OCI-LY1 (cell line): Measurements from ENCODE around the gene MMADHC.

Source experiments
- H2AFZ ChIP-seq: fragments of 200-600 bp; sonication (generic), shearing (Covaris generic); 2 replicates; pipeline ENCODE4 v1.6.0; 2014; ENCODE audit warnings: antibody characterized with exemption, mild to moderate bottlenecking, low read length
- H3F3A ChIP-seq: fragments of 200-600 bp; sonication (generic), shearing (Covaris generic); 2 replicates; pipeline ENCODE4 v1.6.0; 2014; ENCODE audit warnings: mild to moderate bottlenecking, antibody characterized with exemption, low read length, moderate library complexity; ENCODE audit not compliant: insufficient read depth
- H3K27ac ChIP-seq: fragments of 200-600 bp; sonication (generic); 2 replicates; pipeline ENCODE4 v1.5.1; 2014; ENCODE audit warnings: low read length, mixed run types, mild to moderate bottlenecking, low read depth; ENCODE audit not compliant: poor library complexity, severe bottlenecking
- H3K27me3 ChIP-seq: fragments of 200-600 bp; sonication (generic); 2 replicates; pipeline ENCODE4 v1.6.0; 2014; ENCODE audit warnings: antibody characterized with exemption, mild to moderate bottlenecking, low read length, moderate library complexity; ENCODE audit not compliant: insufficient read depth
- H3K36me3 ChIP-seq: fragments of 200-600 bp; sonication (generic); 2 replicates; pipeline ENCODE4 v1.6.1; 2014; ENCODE audit warnings: mild to moderate bottlenecking, antibody characterized with exemption, low read length, moderate library complexity, mixed read lengths; ENCODE audit not compliant: insufficient read depth
- H3K4me1 ChIP-seq: fragments of 200-600 bp; sonication (generic); 2 replicates; pipeline ENCODE4 v1.5.1; 2014; ENCODE audit warnings: mild to moderate bottlenecking, low read length, moderate library complexity; ENCODE audit not compliant: insufficient read depth, severe bottlenecking
- H3K4me2 ChIP-seq: fragments of 200-600 bp; sonication (generic), shearing (Covaris generic); 2 replicates; pipeline ENCODE4 v1.6.1; 2014; ENCODE audit warnings: low read length
- H3K4me3 ChIP-seq: fragments of 200-600 bp; sonication (generic); 2 replicates; pipeline ENCODE4 v1.5.1; 2014; ENCODE audit warnings: low read length, low read depth, mild to moderate bottlenecking, mixed read lengths; ENCODE audit not compliant: poor library complexity, severe bottlenecking
- H3K79me2 ChIP-seq: fragments of 200-600 bp; shearing (Covaris generic); 2 replicates; pipeline ENCODE4 v1.6.1; 2016; ENCODE audit warnings: mixed run types, low read length, mixed read lengths; ENCODE audit not compliant: insufficient read depth
- H3K9ac ChIP-seq: fragments of 200-600 bp; sonication (generic), shearing (Covaris generic); 2 replicates; pipeline ENCODE4 v1.6.1; 2014; ENCODE audit warnings: mild to moderate bottlenecking, low read length, mixed read lengths
- H3K9me2 ChIP-seq: fragments of 200-600 bp; sonication (generic), shearing (Covaris generic); 2 replicates; pipeline ENCODE4 v1.6.1; 2014; ENCODE audit warnings: low read depth, mild to moderate bottlenecking, low read length, mixed read lengths
- H3K9me3 ChIP-seq: fragments of 200-600 bp; shearing (Covaris generic); 2 replicates; pipeline ENCODE4 v1.6.1; 2014; ENCODE audit warnings: low read length, mixed read lengths
- H4K20me1 ChIP-seq: fragments of 200-600 bp; sonication (generic), shearing (Covaris generic); 2 replicates; pipeline ENCODE4 v1.6.0; 2016; ENCODE audit warnings: mild to moderate bottlenecking, low read length; ENCODE audit not compliant: insufficient read depth
- CTCF ChIP-seq: fragments of 200-600 bp; sonication (generic), shearing (Covaris generic); IDR thresholded peaks from 2 replicates; pipeline ENCODE4 v1.5.1; 2017; ENCODE audit warnings: mild to moderate bottlenecking, antibody characterized with exemption, low read length, moderate library complexity, mixed read lengths
- EZH2 ChIP-seq: fragments of 200-600 bp; sonication (generic), shearing (Covaris generic); IDR thresholded peaks from 2 replicates; pipeline ENCODE4 v1.8.0; 2017; ENCODE audit warnings: borderline replicate concordance, mixed run types, mild to moderate bottlenecking, antibody characterized with exemption, low read length, moderate library complexity, mixed read lengths

MMADHC gene

GRCh38 chr2:149616681-149617456, 29.3 kb upstream of the MMADHC start:
- Histone ChIP-seq H4K20me1 (no peaks in the 10 kb centered on the region), H3K4me3 (no peak overlapping the region), H3F3A (no peaks in the 10 kb centered on the region), H3K9ac (no peak overlapping the region), H3K27ac (no peak overlapping the region), H3K27me3 (no peaks in the 10 kb centered on the region), H3K4me2 (no peak overlapping the region), H3K79me2 (no peaks in the 10 kb centered on the region), H3K4me1 (no peaks in the 10 kb centered on the region), H3K36me3 (no peaks in the 10 kb centered on the region), H2AFZ (no peak overlapping the region), H3K9me3 (no peaks in the 10 kb centered on the region), H3K9me2 (no peaks in the 10 kb centered on the region)
- no peak for TF ChIP-seq EZH2
- no peak for TF ChIP-seq CTCF

- Histone ChIP-seq H3K4me2 (no peak overlapping the region), H3F3A (no peaks in the 10 kb centered on the region), H4K20me1 (no peaks in the 10 kb centered on the region), H3K4me3 (no peak overlapping the region), H3K27me3 (no peaks in the 10 kb centered on the region), H3K9me2 (no peaks in the 10 kb centered on the region), H3K79me2 (no peaks in the 10 kb centered on the region), H3K4me1 (no peaks in the 10 kb centered on the region), H3K9ac (no peak overlapping the region), H3K36me3 (no peaks in the 10 kb centered on the region), H3K27ac (no peak overlapping the region), H2AFZ (no peak overlapping the region), H3K9me3 (no peaks in the 10 kb centered on the region)
- TF ChIP-seq CTCF (no peak), EZH2 (no peak)
Measured at GRCh38 chr2:149613704-149614103, 26.1 kb upstream of the MMADHC start.

- Histone ChIP-seq H3K4me2 (no peak overlapping the region), H3K36me3 (no peaks in the 10 kb centered on the region), H3K9ac (no peak overlapping the region), H3K9me3 (no peaks in the 10 kb centered on the region), H3F3A (no peaks in the 10 kb centered on the region), H3K27ac (no peak overlapping the region), H3K4me1 (no peaks in the 10 kb centered on the region), H2AFZ (no peak overlapping the region), H3K79me2 (no peaks in the 10 kb centered on the region), H3K9me2 (no peaks in the 10 kb centered on the region), H3K4me3 (no peak overlapping the region), H3K27me3 (no peaks in the 10 kb centered on the region), H4K20me1 (no peaks in the 10 kb centered on the region)
- TF ChIP-seq EZH2: no peak
- TF ChIP-seq CTCF: no peak
Measured at GRCh38 chr2:149612122-149612521, 24.5 kb upstream of the MMADHC start.
